ENCODE results near the gene TAF12.
"Not testable (repeated sequence)": the region's sequence is repeated elsewhere in the genome, so short reads cannot be mapped to it uniquely, and the experiment has no call there.

The TAF12 gene

GRCh38 chr1:28580722-28581530 is 61.9 kb downstream of the TAF12 start:
- peak; percentile 65 for DNase-seq

GRCh38 chr1:28579401-28579800 is 63.5 kb downstream of the TAF12 start:
- no peak for DNase-seq

GRCh38 chr1:28578696-28579218 is 64.1 kb downstream of the TAF12 start:
- no peak for DNase-seq

- DNase-seq, result no peak
Observed at GRCh38 chr1:28577738-28578536, 64.9 kb downstream of the TAF12 start.

- DNase-seq, result no peak
Observed at GRCh38 chr1:28577052-28577678, 65.7 kb downstream of the TAF12 start.

- no peak for DNase-seq
Observed at GRCh38 chr1:28573564-28573963, 69.3 kb downstream of the TAF12 start.

- not testable (repeated sequence) for DNase-seq
Observed at GRCh38 chr1:28572891-28573290, 70.0 kb downstream of the TAF12 start.

GRCh38 chr1:28571911-28572310 is 71.0 kb downstream of the TAF12 start:
- DNase-seq, result no peak

- DNase-seq, result no peak
Observed at GRCh38 chr1:28566931-28567330, 75.9 kb downstream of the TAF12 start.

- no peak for DNase-seq
Observed at GRCh38 chr1:28565726-28566125, 77.1 kb downstream of the TAF12 start.

GRCh38 chr1:28565040-28565439 is 77.8 kb downstream of the TAF12 start:
- DNase-seq, result no peak

- DNase-seq, result no peak
Observed at GRCh38 chr1:28564310-28564709, 78.6 kb downstream of the TAF12 start.

GRCh38 chr1:28560886-28561285 is 82.0 kb downstream of the TAF12 start:
- DNase-seq, result no peak
